ENCODE measurements around the gene GSPT1.
"Not testable (repeated sequence)": the region's sequence is repeated elsewhere in the genome, so short reads cannot be mapped to it uniquely, and the experiment has no call there.

GSPT1 gene

DNA sequence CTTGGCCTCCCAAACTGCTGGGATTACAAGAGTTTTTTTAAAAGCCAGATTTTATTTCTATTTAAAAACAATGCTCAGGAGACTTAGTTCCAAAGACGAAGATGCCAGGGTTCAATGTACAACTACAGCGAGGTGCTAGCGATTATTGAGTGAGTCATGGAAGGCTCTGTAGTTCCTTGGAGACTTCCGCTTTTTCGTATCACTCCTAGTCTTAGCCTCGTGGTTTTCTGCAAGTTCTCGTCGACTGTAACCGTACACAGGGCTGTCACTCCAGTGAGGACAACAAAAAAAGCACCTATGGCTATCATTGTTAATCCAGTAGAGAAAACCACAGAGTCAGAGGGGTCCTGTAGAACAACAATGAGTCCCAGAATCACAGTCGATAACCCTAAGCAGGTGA is 96.0 kb downstream of the GSPT1 start:
- H2AFZ ChIP-seq (ENCODE audit: low read depth, low read length, severe bottlenecking), result no peak overlapping the region
- H4K20me1 ChIP-seq (ENCODE audit: low read depth, low read length), result no peaks in the 10 kb centered on the region
- H3K4me3 ChIP-seq (ENCODE audit: insufficient read depth, low read length, poor library complexity, severe bottlenecking), result no peak overlapping the region
- no peak overlapping the region for H3K9ac ChIP-seq (ENCODE audit: low read length)
- H3K9me2 ChIP-seq (replicated peaks; ENCODE audit: insufficient read depth, low read length), result no peaks in the 10 kb centered on the region
- no peaks in the 10 kb centered on the region for H3K9me3 ChIP-seq (ENCODE audit: insufficient read depth, low read length)
- no peaks in the 10 kb centered on the region for H3K36me3 ChIP-seq (ENCODE audit: low read length)
- no peaks in the 10 kb centered on the region for H3K27me3 ChIP-seq (ENCODE audit: low read length)
- no peaks in the 10 kb centered on the region for H3F3A ChIP-seq (ENCODE audit: insufficient read depth)
- H3K4me2 ChIP-seq (ENCODE audit: low read depth, low read length, poor library complexity, severe bottlenecking), result no peak overlapping the region
- no peak overlapping the region for H3K27ac ChIP-seq (ENCODE audit: low read depth, low read length)
- H3K79me2 ChIP-seq (ENCODE audit: insufficient read depth, low read length), result no peaks in the 10 kb centered on the region
- TF ChIP-seq EZH2phosphoT487 (conservative IDR thresholded peaks at IDR 0.05; ENCODE audit: low read length), result no peak
- TF ChIP-seq, protein P1, sequence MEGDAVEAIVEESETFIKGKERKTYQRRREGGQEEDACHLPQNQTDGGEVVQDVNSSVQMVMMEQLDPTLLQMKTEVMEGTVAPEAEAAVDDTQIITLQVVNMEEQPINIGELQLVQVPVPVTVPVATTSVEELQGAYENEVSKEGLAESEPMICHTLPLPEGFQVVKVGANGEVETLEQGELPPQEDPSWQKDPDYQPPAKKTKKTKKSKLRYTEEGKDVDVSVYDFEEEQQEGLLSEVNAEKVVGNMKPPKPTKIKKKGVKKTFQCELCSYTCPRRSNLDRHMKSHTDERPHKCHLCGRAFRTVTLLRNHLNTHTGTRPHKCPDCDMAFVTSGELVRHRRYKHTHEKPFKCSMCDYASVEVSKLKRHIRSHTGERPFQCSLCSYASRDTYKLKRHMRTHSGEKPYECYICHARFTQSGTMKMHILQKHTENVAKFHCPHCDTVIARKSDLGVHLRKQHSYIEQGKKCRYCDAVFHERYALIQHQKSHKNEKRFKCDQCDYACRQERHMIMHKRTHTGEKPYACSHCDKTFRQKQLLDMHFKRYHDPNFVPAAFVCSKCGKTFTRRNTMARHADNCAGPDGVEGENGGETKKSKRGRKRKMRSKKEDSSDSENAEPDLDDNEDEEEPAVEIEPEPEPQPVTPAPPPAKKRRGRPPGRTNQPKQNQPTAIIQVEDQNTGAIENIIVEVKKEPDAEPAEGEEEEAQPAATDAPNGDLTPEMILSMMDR (IDR thresholded peaks at IDR 0.05; ENCODE audit: insufficient read depth, low read length, poor library complexity, severe bottlenecking), result no peak

DNA sequence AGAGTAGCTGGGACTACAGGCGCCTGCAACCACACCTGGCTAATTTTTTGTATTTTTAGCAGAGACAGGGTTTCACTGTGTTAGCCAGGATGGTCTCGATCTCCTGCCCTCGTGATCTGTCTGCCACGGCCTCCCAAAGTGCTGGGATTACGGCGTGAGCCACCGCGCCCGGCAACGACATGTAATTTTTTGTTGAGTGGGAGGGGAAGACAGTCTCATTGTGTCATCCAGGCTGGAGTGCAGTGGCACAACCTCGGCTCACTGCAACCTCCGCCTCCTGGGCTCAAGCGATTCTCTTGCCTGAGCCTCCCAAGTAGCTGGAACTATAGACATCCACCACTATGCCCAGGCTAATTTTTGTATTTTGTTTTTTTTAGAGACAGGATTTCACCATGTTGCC is 96.8 kb downstream of the GSPT1 start:
- not testable (repeated sequence) for H3F3A ChIP-seq (ENCODE audit: insufficient read depth); H2AFZ ChIP-seq (ENCODE audit: low read depth, low read length, severe bottlenecking); H3K4me2 ChIP-seq (ENCODE audit: low read depth, low read length, poor library complexity, severe bottlenecking); H3K4me3 ChIP-seq (ENCODE audit: insufficient read depth, low read length, poor library complexity, severe bottlenecking); H4K20me1 ChIP-seq (ENCODE audit: low read depth, low read length); H3K36me3 ChIP-seq (ENCODE audit: low read length); H3K9me2 ChIP-seq (replicated peaks; ENCODE audit: insufficient read depth, low read length); H3K9ac ChIP-seq (ENCODE audit: low read length); H3K79me2 ChIP-seq (ENCODE audit: insufficient read depth, low read length); H3K27ac ChIP-seq (ENCODE audit: low read depth, low read length); H3K27me3 ChIP-seq (ENCODE audit: low read length); H3K9me3 ChIP-seq (ENCODE audit: insufficient read depth, low read length)
